ENCODE data around the gene HTR3A.
A peak's percentile ranks its signal among the peaks of the same experiment; 100 is the strongest.

The HTR3A gene

DNA sequence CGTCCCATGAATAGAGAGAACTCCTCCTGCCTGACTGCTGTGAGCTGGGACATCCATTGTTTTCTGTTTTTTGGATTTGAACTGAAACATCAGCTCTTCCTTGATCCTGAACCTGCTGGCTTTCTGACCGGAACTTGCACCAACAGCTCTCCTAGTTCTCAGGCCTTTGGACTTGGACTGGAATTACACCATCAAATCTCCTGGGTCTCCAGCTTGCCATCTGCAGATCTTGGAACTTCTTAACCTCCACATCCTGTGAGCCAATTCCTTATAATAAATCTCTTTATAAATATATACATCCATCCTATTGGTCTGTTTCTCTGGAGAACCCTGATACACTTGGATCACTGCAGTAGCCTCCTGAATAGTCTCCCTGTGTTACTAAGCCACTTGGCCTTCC, 42.1 kb downstream of the HTR3A start:
- DNase-seq (ENCODE audit: low read depth in 1 of 2, low spot score in 1 of 2) = no peak

DNA sequence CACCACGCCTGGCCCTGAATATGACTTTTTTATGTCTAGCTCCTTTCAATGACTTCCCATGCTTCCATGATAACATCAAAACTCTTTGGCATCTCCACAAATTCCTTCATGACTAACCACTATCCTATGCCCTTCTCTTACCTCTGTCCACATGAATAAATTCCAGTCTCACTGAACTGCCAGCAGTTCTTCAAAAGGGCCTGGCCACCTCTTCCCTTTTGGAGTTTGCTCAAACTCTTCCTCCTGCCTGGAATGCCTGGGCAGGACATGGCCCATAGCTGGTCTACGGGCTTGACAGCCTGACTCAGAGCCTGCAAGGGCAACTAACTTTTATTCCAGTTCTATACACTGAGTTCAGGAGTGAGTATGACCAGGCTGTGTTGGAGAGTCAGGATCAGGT, 42.8 kb downstream of the HTR3A start:
- DNase-seq (ENCODE audit: low read depth in 1 of 2, low spot score in 1 of 2) = no peak

DNA sequence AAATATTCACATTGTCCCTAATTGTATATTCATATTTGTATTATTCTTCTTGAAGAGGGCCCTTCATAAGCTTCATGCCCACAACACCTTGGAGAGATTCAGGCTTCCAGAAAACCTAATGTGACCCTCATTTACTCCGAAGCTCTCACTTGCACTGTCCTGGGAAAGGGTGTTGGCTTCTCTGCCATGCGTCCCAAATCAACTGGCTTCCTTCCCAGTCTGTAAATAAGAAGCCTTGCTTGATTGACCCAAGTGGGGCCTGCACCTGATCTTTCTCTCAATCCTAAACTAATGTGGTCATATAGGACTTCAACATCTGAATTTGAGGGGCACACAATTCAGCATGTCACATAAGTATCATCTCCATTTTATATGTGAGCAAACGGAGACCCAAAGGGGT, 44.1 kb downstream of the HTR3A start:
- no peak for DNase-seq (ENCODE audit: low read depth in 1 of 2, low spot score in 1 of 2)

DNA sequence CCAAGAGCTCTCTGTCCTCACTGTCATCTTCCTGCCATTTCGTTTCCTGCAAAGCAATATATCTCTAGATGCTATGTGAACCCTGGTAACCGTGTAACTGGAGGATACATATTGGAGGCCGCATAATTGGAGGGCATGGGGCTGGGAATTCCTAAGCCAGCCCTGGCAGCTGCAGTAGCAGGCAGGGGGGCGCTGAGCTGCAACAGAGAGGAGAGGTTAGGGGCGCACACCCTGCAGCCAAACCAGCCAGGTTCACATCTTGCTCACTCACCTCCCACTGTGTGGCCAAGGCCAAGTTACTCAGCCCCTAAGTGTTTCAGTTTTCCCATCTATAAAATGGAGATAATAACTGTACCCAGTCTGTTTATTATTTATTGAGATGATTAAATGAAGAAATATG, 44.7 kb downstream of the HTR3A start:
- no peak for DNase-seq (ENCODE audit: low read depth in 1 of 2, low spot score in 1 of 2)

DNA sequence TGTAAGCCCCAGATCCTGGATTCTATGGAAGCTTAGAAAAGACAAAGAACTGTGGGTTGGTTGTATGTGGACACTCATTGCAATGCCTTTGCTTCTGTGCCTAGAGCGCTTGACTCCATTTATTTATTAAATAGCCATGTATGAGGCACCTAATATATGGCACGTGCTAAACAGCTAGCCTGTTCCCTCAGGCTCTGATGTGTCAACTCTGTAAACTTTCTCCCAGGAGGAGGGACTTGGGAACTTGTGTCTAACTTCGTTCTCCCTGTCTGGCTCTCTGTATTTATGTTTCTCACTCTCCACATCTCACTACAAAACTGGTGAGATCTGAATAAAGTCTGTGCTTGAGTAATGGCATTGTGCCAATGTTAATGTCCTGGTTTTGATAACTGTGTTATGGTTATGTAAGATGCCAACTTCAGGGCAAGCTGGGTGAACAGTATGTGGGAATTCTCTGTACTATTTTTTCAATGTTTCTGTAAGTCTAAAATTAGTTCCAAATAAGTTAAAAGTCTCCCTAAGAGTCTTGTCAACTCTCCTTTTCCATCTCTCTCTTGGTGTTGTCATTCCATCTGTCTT, 50.5 kb downstream of the HTR3A start:
- DNase-seq (ENCODE audit: low read depth in 1 of 2, low spot score in 1 of 2) = no peak

DNA sequence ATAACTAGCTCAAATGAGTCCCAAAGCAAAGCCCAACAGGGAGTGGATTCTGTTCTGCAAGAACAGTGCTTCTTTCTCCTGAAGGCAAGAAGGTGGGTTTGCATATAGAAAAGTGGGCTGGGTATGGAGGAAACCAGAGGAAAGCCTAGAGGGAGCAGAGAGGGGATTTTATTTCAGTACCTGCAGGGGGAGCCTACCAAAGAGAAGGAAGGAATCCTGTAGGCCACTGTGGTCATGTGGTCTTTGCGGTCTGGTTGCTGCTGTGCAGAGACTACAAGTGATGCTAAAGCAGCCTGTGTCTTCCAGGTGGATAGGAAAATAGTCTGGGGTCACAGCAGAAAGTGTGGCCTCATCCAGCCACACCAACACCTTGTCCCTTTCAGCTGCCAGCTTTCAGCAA, 51.4 kb downstream of the HTR3A start:
- no peak for DNase-seq (ENCODE audit: low read depth in 1 of 2, low spot score in 1 of 2)

DNA sequence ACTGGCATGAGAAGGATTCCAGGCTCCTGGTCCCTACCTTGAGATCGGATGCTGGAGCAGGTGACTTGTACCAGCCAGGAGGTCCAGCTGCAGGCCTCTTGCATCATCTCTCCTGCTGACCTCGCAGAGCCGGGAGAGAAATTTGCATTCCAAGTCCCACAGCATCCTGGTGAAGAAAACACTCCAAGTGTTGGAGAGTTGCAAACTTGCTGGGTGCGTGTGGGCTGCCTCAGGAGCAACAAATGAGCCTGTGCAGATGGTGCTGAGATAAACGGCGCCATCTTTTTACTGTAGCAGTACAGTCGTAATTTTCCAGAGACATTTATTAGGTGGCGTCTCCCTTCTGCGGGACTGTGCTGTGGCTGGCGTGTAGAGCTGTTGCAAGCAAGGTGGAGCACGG, 52.5 kb downstream of the HTR3A start:
- no peak for DNase-seq (ENCODE audit: low read depth in 1 of 2, low spot score in 1 of 2)

DNA sequence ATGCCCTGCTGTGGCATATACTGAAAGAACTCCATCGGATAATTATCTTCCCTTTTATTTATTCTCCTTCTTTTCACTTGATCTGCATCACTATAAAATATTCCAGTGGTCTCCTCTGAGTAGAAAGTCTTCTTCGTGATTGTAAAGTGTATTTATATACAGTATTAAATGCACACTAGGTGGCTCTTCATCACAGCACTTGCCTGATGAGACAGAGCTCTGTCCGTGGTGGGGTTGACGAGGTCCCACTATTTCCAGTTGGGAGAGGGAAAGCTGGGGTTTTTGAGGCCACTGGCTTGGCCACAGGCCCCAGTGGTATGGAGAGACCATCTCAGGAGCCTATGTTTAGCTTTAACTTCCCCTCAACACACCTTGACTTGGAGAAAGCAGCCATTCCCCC, 53.0 kb downstream of the HTR3A start:
- no peak for DNase-seq (ENCODE audit: low read depth in 1 of 2, low spot score in 1 of 2)

DNA sequence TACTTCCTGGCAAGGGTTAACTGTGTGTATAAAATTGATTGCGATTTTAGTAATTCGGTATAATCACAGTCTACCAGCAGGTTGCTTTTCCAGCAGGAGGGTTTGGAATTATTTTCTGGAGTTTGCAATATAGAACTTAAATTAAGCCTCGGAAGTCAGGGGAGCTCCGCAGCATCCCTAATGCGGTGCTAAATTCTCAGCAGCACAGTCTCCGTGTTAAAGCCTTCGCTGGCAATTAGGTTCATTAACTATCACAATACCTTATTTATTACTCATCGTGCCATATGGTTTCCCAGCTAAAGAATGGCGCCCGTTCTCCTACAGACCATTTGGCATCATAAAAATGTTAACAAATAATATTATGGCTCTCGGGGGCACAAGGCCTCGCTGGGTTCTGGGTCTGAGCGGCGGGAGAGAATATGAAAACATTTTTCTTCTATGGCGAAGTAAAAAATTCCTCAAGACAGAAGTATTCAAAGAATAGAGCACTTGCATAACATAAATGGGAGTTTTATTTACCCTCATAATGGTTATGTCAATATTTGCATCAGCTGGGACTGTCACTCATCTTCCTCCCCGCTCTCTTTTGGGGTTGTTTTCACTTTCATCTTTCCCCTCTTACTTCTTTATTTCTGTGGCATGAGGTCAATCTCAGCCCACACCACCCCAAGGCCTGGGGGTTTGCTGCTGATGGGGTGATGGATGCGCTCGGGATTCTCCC, 56.5 kb downstream of the HTR3A start:
- no peak for DNase-seq (ENCODE audit: low read depth in 1 of 2, low spot score in 1 of 2)

DNA sequence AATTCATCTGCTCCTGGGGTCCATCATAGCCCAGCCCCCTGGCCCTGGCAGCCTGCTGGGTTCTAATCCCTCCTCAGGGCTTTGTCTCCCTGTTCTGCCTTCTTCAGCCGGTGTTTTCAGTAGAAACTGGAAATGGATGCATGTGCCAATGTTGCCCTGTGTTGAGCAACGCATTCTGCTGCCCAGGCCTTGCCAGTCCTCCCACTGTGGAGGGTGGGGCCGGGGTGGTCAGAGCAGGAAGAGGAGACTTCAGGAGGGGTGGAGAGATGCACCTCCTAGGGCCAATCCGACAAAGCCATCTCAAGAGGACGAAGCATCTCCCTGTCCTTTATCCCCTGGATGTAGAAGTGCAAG, 57.0 kb downstream of the HTR3A start:
- no peak for DNase-seq (ENCODE audit: low read depth in 1 of 2, low spot score in 1 of 2)

DNA sequence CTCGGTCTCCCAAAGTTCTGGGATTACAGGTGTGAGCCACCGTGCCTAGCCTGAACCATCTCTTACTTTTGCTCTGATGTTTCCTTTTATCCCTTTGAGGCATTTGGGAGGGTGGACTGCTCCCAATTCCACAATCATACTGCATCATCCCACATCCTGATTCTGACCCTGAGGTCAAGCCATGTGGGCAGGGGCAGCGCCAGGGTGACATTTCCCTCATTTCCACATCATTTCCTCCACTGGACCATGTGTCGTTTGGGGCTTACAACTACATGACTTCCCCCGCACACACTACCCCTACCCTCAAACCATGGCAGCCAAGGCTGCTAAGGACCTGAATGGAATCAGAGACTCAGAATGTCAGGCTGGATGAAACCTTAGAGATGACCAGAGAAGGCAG, 58.2 kb downstream of the HTR3A start:
- DNase-seq (ENCODE audit: low read depth in 1 of 2, low spot score in 1 of 2) = no peak

DNA sequence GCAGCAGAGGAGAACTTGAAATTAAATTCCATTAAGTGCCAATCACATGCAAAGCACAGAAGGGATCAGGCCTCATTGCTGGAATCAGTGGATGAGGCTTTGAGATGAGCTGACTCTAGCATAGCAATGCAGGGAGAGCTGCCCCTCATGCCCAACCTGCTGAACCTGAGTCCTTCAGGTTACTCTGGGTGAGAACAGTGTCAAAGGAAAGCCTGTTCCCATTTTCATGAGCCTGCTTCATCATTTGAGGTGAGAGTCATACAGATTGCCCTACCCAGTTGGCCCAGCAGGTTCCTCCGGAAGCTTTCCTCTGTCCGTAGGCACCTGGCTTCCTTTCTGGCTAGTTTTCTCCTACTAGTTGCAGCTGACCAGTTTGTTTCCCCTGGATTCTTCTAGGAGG, 58.7 kb downstream of the HTR3A start:
- no peak for DNase-seq (ENCODE audit: low read depth in 1 of 2, low spot score in 1 of 2)

DNA sequence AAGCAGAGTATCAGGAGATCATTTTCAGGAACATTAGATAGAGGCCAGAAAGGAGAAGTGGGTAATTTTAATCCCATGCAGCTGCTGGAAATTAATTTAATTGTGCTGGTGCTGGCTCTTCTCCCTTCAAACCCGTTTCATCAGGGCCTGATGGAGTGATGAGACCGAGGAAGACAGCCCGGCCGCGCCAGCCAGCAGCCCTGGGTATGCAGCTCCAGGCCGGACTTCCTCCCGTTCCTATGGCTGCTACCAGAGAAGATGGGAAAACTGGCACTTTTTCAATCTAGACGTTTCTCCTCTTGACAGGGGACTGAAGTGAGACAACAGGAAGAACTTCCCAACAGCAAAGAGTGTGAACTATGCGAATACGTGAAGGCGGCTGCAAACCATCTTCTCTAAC, 60.0 kb downstream of the HTR3A start:
- DNase-seq (ENCODE audit: low read depth in 1 of 2, low spot score in 1 of 2) = no peak

DNA sequence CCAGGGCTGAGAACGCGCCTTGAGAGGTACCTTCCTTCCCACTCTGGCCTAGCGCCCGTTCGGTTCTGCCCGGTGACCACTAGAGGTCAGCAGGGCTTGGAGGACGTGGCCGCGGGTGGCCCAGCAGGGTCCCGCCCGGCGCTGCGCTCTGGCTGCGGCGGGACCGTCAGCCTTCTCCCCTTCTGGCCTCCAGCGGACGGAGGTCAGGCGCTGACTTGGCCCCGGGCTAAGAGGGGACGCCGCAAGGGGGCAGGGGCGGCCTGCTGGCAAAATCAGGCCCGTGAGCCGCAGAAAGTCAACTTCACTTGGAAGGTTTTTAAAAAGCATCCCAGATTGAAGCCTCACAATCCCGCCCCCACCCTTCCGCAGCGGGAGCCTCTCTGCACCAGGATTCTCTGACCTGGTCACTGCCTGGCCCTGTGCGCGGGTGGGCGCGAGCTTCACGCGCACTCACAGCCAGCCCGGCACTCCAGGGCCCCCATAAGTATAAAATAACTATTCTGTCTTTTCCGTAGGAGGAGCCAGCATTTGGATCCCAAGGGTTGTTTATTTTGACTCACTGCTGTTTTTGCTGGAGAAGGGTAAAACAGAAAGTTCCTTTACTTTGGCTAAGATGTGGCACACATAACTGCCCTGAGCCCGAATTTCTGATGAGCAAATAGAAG, 61.4 kb downstream of the HTR3A start:
- peak; percentile 34 to 41 for DNase-seq (ENCODE audit: low read depth in 1 of 2, low spot score in 1 of 2)

DNA sequence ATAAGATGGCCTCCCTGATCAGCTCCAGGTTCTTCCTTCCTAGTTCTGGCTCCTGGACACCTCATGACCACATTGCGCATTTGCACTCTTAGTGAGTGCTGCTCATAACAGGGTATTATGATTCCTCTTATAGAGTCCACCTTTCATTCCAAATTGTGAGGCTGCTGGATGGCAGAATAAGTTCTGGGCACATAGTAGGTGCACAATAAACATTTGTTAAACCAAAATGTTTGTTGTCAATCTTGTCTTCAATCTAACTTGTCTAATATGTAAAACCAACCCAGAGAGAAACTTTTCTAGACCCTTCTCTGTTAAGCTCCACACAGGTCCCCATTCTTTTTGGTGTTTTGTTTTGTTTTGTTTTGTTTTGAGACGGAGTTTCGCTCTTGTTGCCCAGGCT, 62.0 kb downstream of the HTR3A start:
- no peak for DNase-seq (ENCODE audit: low read depth in 1 of 2, low spot score in 1 of 2)

DNA sequence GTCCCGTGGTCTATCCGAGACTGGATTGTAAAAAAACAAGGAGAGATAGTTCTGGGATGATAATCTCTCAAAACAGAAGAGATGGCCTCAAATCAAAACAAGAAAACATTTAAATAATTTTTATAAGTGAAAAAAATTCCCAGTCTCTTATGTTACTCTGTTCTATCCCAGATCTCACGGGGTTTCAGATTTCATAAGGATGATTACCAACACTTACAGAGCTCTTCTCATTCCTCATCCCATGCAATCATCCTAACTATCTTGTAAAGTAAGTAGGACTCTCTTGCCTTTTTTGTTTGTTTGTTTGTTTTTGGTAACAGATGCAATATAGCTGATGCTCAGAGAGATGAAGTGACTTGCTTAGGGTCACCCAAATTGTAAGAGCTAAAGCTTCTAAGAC, 64.6 kb downstream of the HTR3A start:
- no peak for DNase-seq (ENCODE audit: low read depth in 1 of 2, low spot score in 1 of 2)

All from stimulated activated CD4-positive, alpha-beta T cell treated with anti-CD3 and anti-CD28 coated beads, Interleukin-15, amount 100 ng/mL, for 1 hour (primary cell).